ENCODE data around the gene PRKCH.

- TF ChIP-seq CTCF (IDR thresholded peaks at IDR 0.05) (no peak), POLR2A (IDR thresholded peaks at IDR 0.05) (no peak)
Measured at GRCh38 chr14:61533513-61534255, 212.3 kb downstream of the PRKCH start.
